Stimulated activated CD8-positive, alpha-beta memory T cell treated with anti-CD3 and anti-CD28 coated beads, Interleukin-4, amount 100 ng/mL, for 4 hours (primary cell): ENCODE data around the gene UTP25.
A peak's percentile ranks its signal among the peaks of the same experiment; 100 is the strongest.
"Not testable (repeated sequence)": the region's sequence is repeated elsewhere in the genome, so short reads cannot be mapped to it uniquely, and the experiment has no call there.

Experiments used
- DNase-seq, 2 donors: peaks; one replicate each; pipeline ENCODE4 v3.0.0-alpha.2; 2020; ENCODE audit warnings: low read depth in 2 of 2, low spot score in 1 of 2

The UTP25 gene, protein sequence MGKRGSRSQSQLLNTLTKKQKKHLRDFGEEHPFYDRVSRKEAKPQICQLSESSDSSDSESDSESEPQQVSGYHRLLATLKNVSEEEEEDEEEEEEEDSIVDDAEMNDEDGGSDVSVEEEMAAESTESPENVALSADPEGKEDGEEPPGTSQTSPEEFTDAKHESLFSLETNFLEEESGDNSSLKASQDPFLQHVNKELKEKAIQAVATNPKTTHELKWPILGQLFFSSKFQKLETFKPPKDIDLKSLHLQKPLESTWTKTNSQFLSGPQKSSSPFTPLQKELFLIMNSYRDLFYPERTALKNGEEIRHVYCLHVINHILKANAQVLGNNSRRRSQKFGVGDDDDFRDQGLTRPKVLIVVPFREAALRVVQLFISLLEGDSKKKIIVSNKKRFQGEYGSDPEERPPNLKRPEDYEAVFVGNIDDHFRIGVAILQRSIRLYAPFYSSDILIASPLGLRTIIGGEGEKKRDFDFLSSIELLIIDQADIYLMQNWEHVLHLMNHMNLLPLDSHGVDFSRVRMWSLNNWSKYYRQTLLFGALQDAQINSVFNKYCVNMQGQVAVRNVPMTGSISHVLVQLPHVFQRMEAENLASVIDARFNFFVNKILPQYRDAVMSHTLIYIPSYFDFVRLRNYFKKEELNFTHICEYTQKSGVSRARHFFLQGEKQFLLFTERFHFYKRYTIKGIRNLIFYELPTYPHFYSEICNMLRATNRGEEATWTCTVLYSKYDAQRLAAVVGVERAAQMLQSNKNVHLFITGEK

DNA sequence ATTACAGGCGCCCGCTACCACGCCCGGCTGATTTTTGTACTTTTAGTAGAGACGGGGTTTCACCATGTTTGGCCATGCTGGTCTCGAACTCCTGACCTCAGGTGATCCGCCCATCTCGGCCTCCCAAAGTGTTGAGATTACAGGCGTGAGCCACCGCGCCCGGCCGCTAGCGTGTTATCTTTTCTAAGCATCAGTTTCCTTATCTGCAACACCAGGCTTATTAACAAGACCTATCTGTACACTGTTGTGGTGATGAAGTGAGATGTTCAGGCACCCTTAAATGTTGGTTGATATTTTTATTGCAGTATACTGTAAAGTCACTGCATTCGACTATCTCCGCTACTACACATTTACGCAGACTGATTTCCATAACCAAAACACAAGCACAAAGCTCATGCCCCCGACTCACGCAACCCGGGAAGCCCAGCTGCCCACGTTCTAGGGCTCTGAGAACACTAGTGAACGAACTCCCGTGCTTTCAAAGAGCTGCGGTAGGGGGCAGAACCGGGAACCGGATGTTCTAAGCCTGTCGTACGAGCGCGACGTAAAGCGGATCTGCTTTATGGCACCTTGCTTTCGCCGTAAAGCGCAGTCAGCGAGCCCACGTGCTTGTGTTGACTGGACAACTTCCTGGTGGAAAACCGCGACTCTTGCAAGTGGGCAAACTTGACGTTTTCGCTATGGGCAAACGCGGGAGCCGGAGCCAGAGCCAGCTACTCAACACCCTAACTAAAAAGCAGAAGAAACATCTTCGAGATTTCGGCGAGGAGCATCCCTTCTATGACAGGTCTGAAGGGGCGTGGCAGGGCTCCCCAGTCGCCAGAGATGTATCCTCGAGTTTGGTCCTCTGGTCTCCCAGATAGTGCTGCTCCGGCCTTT lies at the start of gene UTP25:
TSS of gene UTP25 (plus strand) at position 589 of the 879 bp plus-strand sequence. CDS start at position 681, 92 bp downstream.
- DNase-seq: peak; percentile 79 to 83

DNA sequence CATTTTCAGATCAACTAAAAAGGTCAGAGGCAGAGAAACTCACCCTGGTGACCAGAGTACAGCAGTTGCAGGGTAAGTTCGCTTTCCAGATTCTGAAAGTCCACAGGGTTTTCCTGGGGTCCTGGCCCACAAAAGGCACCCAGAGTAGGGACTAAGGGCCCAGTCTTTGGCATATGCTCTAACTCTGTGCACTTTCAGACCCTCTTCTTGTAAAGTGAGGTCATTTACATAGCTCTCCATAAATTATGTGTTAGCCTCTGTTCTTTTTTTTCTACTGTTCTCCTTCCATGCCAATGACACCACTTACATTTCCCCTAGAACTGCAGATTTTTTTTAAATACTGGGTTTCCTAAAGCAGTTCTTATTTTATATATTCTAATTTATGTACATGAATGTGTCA lies 49.7 kb upstream of the UTP25 start:
- no peak for DNase-seq

DNA sequence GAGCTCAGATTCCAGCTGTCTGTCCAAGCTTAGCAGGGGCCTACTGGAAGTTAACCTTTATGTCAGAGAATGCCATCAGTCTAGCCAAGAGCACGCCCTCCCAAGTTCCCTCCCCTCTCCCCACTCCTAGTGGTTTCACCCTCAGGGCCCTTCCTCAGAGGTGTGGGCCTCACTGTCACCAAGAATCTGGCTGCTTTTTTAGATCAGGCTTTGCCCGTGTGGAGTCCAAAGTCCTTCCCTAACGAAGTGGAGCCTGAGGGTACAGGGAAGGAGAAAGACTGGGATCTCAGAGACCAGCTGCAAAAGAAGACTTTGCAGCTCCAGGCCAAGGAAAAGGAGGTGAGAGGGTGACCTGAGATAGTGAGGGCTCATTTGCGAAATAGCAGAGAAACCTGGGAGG lies 47.5 kb upstream of the UTP25 start:
- no peak for DNase-seq

DNA sequence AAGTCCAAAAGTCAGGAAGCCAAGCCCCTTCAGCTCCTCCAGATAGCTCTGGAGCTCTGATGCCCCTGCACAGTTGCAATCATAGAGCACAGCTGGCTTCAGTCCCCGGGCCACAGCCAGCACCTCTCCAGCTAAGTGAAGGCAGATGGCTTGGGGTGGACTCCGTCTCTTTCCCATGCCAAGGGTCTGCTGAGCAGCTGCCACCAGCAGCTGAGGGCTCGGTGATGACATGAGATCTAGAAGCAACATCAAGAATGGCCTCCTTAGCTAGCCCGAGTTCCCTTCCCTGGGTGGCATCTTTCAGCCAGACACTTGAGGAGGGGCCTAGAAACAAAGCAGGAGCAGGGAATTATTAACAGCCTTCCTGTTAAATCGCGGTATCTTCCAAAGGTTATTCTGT lies 44.4 kb upstream of the UTP25 start:
- DNase-seq: no peak

DNA sequence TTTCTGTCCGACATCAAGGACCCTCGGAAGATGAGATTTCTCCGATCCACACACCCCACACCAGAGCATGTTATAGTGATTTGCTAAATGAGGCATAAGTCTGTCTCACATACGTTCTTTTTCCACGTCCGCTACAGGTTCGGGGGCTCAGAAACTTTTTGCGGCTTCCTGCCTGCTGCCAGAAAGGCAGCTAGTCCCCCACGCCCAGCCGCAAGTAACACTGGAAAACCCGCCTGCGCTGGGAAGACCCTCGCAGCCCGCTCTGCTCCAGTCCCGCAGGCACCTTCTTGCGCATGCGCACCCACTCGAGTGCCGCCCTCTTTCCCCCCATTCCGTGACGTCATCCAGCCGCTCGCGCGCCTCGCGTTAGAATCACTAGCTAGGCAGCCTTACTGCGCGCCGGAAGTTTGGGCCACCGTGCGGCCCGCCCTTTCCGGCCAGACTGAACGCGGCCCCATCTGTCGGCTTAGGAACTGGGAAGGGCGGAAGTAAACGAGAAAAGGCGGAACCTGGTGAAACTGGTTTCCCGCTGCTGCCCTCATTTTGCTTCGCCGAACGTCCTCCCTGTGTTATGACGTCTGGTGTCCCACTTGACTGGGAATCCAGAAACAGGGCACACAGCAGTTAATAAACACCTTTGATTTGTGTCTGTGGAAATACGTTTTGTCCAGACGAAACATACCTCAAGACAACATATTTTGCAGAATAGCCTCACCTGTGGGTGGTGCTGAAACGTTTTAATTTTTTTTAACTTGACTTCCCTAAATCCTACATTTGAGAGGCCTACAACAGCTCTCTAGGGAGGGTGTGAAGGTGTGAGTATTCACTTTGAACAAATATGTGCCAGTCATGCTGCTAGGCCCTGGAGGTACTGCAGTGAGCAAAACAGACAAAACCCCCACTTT lies 43.3 kb upstream of the UTP25 start, which contains the start of gene C1orf74:
TSS of gene C1orf74 (minus strand) at position 295 of the 905 bp plus-strand sequence. CDS start 925 bp downstream, outside the sequence.
- DNase-seq: peak; percentile 99

DNA sequence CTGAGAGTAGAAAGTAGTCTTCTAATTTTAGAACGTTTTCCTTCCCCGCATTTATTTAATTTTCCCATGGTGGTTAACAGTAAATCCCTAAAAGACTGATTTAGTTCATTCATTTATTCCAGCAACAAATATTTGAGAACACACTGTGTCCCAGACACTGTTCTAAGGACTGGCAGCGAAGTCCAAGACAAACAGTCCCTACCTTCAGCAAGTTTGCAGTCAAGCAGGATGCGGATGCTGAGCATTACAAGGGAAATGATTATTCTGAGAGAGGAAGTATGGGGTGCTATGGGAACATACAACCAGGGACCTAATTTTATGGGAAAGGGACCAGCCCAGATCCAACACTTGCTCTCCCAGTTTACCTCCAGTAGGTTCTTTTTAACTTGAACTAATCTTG lies 42.2 kb upstream of the UTP25 start:
- DNase-seq: no peak

DNA sequence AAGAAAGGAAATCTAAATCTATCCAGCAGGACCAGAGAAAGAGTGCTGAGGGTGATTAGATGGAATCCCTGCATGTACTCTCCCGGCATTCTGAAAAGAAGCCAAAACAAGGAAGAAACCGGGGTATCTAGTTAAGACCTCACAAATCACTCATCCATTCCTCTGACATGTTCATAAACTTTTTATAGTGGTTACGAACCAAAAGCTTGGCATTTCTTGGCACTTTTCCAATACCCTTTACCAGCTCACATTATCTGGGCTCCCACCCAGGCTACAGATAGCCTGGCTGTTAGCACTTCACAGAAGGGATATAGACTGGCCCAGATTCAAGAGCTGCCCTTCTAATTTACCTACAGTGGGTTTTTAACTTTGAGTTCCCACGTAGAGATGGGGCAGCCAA lies 41.6 kb upstream of the UTP25 start:
- no peak for DNase-seq

DNA sequence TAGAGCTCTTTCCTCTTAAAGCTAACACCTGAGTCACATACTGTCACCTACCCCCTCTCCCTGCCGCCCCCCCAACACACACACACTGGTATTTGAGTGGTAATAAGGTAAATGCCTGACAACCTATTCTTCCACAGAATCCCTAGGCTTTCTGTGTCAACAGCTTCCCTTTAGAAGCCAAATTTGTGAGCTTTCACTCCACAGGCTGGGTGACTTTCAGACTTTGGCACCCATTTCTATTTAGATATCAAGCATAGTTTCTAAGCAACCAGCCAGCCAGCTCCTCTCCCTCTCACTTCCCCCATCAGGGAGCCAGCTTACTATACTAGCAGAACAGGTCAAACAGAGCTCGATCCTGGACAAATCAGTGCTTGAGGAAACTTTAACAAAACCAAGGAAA lies 40.2 kb upstream of the UTP25 start:
- no peak for DNase-seq

DNA sequence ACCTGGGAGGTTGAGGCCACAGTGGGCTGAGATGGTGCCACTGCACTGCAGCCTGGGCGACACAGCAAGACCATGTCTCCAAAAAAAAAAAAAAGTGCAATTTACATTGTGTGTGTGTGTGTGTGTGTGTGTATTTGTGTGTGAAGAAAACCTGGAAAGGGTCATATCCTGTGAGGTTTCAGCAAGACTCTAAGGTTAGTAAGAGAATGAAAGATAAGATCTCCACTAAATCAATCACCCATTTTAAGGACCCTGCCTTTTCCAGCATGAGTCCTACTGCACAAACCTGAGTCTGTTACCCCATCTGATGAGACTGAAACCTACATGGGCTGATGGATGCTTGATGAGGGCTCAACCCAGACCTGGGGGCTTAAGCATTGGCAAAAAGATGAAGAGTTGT lies 38.5 kb upstream of the UTP25 start:
- DNase-seq: no peak

DNA sequence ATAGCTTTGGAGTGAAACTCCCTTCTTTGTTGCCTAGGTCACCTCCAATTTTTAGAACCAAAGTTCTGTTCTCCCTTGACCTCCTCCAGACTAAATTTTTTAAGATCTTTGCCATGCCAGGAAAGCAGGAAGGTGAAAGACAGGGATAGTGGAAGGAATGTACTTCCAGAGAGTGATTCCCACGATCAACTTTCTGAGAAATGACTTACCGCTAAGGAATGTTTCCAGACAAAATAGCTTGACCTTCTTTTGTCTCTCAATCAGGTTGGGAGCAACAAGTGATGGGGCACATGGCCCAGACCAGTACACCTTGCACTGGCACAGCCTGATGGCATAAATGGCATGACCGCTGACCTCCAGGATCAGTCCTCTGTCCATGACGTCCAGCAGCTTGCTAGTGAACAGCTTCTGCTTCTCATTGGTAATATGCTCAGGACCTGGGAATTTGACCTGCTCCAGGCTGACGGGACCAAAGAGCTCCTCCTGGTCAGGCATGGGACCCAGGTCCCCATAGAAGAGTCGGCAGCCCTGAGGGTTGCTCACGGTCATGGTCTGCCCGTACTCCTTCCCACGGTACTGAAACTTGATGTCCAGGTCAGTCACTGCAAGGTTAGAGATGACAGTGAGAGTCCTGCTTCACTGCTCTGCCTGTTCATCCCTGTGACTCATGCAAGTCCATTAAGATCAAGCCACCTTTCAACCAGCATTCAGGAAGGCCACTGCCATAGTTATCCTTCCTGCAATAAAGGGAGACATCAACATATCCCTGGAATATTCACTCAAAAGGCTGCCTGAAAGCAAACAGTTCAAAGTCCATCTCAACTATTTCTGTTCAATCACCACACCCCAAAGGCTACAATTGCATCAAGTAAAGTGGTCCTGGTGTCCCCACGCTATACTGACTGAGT lies 37.2 kb upstream of the UTP25 start:
- DNase-seq: no peak

DNA sequence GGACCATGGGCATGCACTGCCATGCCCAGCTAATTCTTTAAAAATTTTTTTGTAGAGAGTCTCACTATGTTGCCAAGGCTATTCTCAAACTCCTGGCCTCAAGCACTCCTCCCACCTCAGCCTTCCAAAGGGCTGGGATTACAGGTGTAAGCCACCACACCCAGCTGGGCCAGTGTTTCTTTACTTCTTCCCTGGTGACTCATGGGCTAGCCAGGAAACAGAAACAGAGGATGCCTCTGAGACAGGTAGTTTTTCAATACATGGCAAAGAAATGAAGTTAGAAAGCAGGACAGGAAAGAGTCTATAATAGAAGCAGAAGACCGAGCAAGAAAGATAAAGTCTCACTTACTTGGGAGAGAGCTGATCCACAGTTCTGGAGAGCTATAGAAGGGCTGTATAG lies 35.9 kb upstream of the UTP25 start:
- no peak for DNase-seq

DNA sequence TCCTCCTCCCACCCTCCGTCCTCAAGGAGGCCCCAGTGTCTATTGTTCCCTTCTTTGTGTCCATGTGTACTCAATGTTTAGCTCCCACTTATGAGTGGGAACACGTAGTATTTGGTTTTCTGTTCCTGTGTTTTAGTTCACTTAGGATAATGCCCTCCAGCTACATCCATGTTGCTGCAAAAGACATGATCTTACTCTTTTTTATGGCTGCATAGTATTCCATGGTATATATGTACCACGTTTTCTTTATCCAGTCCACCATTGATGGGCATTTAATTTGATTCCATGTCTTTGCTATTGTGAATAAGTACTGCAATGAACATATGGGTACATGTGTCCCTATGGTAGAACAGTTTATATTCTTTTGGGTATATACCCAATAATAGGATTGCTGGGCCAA lies 34.1 kb upstream of the UTP25 start:
- not testable (repeated sequence) for DNase-seq

DNA sequence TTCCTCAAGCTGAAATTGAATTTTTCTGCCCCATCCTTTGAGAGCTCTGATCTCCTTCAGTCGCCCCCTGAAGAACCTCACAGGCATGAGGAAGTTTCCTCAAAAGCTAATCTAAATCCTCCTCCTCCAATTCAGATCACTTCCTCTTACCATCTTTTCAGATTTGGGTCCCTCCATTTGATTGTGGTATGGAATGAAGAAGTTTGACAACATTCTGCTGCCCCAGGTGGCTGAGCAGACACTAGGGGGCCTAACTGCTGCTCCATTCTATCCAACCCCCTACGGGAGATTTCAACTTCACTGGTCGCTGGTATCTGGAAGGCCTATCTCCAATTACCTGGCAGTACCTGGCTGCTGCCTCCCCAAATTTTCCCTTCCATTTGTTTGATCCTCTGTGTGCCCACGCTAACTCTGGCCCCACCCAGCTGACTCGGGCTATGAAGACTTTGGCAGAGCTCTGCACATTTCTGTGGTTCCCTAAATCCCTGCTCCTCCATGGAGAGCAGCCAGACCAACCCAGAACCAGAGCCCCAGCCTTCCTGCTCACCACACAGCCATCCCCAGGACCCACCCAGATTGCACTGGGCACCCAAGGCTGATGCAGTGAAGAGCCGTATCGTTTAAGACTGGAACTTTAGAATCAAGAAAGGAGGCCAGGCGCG lies 29.7 kb upstream of the UTP25 start:
- DNase-seq: no peak

DNA sequence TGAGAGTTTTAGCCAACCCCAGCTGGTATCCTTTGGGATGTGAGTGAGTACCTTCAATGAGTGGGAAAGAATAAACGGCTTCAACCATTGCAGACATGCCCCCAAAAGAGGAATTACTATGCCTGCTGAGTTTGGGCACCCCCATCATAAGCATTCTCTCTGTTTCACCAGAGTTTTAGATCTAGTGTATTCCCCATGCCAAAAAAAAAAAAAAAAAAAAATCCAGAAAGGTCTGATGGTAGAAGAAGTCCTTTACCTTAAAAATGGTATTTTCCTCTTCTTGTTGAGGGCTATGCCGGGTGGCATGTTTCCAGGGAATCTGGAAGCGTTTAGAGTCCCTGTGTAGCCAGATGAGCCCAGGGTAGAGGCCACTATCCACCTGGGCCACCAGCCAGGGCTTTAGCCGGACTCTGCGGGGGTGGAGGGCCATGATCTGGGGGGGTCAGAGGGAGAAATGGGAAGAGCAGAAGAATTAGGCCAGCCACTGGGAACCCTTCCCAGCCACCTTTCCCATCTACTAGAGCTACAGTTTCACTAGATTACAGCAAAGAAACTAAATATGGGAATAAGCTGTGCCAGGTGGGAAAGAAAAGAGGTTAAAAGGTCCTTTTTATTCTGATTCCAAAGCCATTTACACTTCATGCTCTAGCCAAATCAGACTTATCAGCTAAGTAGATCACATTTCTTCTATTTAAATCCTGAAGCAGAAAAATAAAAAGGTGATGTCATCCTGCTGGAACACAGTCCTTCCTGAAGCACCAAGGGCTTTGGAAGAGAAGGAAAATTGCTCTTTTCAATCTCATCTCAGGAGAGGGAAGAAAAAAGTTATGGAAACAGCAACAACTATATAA lies 26.6 kb upstream of the UTP25 start:
- no peak for DNase-seq

DNA sequence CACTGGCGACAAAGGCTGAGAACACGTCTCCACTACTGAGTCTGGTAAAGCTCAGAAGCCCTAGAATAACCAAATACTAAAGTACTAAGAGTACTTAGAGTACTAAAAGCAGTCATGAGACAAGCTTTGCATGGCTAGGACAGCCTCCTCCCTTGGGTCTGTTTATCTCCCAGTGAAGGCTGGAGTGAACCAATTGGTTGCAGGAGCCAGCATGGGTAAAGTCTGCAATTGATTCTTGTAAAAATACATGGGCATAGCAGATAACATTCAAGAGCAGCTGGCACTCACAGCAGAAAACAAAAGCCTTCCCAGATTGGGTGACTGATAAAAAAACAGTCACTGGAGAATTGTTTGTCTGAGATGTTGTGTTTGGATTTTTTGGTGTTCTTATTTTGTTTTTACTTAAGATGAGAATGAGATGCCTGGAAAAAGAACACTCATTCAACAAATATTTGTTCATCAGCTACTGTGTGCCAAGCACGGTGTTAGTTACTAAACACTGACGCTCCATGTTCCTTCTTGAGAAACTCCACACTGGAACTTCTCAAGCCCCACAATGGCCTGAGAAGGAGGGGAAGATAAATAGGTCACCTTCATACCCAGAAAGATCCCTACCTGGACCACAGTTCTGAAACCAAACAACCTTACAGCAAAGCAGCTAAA lies 25.5 kb upstream of the UTP25 start:
- DNase-seq: no peak

DNA sequence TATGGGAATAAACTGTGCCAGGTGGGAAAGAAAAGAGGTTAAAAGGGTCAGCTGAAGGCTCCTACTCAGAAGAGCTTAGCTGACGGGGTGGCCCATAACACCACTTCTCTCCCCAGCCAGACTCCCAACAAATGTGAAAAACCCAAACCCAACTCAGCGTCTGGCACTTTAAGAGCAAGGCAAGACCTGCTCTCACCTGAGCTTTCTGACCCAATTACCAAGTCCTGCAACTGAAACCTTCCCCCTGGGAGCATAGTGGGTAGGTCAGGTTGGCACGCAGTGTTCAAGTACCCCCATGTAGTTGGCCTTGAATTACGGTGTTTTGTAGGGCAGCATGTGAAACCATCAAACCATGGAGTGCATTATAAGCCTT lies 25.0 kb upstream of the UTP25 start:
- DNase-seq: no peak

DNA sequence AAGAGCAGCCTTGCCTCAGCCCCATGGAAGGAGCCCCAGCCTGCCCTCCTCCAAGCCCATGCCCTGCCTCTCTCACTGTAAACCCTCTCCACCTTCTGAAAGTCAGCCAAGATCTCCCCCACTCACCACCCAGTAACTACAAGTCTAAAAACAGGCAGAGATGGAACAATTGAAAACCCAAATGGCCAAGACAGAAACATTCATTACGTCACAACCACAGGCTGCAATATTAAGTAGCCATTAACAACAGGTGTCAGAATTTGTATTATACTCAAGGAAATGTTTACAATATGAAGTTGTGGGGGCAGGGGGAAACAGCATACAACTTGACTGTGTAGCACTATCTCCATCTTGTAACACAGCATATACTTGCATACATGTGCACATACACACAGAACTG lies 24.2 kb upstream of the UTP25 start:
- no peak for DNase-seq
